HT-29 (cell line): Measurements from ENCODE around the gene DHX15. TPM values are rescaled to one million over a fixed set of nuclear protein-coding genes. Genes with fewer than 3 reads are reported as not detected.
A peak's percentile ranks its signal among the peaks of the same experiment; 100 is the strongest.

Source experiments
- DNase-seq: peaks from one replicate; pipeline ENCODE4 v3.0.0-alpha.2; 2015; ENCODE audit warnings: low spot score
- total RNA-seq: library from RNA; depleted of rRNA; stranded (reverse); fragments of >200 nt; shearing (Covaris generic); gene quantifications from 2 replicates; pipeline ENCODE4 v1.2.3, GENCODE V29; 2014; rRNA removed

The DHX15 gene
- total RNA-seq = 148 and 167 TPM in 2 replicates

DNA sequence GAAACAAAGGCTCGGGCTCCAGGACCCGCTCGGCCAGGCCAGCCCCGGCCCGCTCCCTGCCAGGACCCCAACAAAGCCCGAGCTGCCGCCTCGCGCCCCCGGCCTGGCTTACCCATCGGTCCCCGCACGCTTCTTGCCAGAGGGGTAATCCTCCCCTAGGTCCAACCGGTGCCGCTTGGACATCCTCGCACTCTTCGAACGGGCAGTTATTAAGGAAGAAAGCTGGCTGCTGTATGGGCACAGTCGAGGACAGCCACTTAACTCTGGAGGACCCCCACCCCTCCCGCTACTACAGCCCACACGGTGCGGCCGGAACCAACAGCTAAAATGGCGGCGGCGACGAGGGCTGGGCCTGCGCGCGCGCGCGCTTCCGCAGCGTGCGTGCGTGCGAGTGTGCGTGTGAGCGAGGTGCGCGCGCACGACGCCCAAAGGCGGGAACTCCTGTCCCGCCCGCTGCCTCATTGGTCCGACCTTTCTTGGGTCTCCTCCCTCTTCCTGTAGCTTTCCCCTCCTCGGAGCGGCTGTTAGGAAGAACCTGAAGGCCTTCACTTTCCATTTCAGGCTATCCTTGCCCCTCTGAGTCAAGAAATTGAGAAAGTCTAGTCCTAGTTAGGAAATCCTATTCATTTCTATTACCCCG is at the start of gene DHX15:
Gene DHX15, minus strand, starts transcription at position 344 of the 640 bp plus-strand sequence. Its CDS starts 161 bp downstream, at position 183.
- DNase-seq = peak; percentile 96

DNA sequence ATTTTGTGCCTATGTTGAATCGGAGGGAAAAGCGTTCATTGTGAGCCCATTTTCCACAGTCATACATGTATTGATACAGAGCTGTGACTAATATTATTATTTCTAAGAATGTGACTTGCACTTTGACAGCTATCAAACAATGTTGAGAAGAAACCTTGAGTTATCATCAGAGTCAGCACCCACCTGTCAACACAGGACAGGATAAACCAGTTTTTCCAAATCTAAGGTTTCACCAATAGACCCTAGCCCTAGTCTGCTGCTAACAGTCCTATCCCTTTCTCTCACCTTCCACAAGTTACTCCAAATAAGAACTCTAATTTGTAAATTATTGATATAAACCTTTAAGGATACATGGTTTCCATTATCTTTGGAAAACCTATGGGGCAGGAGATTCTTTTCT is 47.7 kb upstream of the DHX15 start:
- DNase-seq = no peak

DNA sequence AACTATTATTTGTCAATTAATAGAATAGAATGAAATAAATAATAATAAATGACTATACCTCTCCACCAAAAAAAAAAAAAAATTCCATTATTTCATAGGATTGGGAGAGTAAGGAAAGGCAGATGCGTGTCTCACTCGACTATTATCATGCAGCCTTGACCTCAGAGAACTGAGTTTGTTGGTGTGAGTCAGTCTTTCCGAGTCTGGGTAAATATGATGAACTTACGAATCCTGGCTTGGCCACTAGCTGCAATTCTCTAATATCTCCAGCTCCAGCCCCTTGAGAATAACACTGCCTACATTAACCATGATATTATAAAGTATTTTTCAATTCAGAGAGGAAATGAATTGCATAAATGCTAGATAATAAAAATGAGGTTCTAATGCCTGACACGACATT is 46.6 kb upstream of the DHX15 start:
- DNase-seq = no peak

DNA sequence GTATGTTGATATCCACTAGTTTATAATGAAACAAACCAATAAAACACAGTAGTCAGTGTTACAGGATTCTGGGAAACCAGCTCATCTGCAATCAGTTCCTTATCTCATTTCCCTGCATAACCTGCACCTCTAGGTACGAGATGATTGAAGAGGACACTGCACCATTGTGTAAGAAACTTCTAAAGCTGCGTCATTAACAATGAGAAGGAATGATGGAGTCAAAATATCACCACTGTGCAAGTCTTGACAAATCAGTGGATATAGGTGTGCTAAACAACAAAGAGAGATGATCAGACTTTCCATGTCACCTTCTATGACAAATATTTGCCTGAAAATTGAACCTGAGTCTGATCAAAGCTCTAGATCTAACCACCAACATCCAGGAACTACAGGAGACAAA is 40.7 kb upstream of the DHX15 start:
- DNase-seq = no peak

DNA sequence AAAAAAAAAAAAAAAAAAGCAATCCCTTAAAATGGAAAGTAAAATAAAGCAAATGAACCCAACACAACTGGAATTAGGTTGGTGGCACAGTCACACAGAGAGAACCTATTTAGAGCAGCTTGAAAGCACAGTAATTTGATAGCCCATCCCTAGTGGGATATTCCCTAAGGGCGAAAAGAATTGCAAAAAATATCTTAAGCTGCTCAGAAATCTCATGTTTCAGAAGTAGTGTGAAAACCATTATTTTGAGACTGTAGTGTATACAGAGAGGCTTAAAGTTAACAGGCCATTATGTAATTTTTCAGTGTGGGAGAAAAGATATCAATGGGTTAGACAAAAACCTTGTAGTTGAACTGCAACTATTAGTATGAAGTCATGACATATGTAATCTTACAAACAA is 40.0 kb upstream of the DHX15 start:
- no peak for DNase-seq

DNA sequence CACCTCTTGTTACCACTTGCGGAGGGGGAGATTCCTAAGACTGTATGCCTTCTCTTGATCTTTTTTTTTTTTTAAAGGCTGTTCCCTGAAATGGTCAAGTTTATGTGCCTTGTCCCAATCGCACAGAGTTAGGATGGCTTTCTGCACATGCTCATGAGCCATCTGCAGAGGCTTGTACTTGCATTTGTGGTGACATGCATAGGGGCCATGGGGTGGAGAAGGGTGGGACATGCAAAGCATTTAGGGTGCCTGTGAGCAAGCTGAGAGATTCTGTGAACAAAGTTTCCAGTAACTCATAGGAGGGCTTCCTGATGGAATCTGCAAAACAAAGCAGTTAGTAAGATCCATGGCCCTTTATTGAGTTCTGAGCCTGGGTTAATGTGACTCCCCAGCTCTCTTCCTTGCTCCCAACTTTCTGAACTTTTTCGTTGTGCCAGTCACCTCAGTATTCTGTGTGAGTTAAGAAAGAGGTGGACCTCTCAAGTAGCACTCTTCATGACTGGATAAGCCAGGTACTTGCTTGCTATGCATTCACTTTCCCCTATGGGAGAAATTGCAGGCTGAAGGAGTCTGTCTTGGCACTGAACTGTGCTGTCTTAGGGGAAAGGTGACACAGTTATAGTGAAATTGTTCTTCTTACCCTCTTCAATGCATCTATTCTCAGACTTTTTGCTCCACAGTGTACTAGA is 37.9 kb upstream of the DHX15 start:
- DNase-seq = no peak

DNA sequence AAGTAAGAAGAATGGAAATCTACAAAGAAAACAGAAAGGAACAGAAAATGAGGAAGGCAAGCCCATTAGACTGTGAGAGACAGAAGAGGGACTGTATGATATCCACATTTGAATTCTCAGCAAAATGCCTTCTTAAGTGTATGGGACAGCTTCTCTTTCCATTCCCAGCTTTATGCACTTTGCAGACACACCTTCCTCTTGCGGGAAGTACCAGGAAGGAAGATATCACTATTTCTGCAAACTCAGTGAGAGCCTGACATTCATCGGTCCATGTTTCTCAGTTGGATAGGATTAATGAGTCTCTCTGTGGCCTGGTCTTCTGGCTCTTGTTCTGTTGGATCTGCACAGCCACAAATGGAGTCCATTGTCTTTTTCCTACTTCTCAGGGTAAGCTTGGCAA is 31.6 kb upstream of the DHX15 start:
- DNase-seq = no peak

DNA sequence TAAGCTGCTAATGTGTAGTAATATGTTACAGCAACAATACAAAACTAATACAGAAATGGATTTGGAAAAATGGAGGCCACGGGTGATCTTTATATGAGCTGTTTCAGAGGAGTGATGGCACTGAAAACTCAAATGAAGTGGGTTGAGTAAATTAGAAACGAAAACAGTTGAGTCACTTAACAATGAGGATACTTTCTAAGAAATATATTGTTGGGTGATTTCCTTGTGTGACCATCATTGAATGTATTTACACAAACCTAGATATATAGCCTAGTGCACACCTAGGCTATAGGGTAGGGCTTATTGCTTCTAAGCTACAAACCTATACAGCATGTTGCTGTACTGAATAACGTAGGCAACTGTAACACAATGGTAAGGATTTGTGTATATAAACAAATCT is 30.5 kb upstream of the DHX15 start:
- no peak for DNase-seq

DNA sequence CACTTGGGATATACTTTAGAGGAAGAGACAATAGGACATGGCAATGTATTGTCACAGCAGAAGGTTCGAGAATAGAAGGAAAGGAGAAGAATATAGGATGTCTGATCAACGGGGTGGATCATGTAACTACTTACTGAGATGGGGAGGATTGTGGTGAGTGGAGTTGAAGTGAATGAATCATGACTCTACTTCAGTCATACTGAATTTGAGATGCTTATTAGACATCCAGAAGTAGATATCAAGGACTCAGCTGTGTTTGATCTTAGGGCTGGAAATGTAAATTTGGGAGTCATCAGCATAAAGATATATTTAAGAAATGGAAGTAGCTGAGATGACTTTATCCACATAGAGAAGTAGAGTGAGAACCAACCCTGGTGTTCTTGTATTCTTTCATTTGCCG is 29.1 kb upstream of the DHX15 start:
- no peak for DNase-seq

DNA sequence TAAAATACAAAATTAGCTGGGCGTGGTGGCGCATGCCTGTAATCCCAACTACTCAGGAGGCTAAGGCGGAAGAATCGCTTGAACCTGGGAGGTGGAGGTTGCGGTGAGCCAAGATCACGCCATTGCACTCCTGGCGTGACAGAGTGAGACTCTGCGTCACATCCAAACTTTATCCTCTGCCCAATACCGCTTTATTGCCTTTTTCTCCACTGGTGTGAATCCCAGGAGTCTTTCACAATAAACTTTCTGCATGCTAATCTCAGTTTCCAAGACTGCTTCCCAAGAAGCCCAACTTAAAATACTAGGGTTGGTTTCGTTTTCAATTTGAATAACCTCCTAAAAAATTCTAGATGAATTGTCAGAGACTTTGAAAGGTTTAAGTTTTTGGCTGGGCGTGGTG is 27.2 kb upstream of the DHX15 start:
- no peak for DNase-seq

DNA sequence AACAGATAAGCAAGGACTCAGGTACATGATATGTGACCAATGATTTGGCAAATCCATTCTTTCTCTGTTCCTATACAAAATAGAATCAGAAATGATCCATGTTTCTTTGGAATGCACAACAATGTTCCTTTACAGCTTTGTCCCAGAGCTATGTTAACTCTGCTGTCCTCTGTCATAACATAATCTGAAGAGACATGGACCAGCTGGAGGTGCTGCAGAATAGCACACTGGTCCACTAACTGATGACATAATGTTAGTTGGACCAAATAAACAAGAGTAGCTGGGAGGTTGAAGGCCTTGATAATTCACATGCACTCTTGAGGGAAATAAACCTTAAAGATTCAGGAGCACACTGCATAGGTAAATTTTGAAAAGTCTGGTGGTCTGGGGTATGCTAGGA is 23.0 kb upstream of the DHX15 start:
- DNase-seq = no peak

DNA sequence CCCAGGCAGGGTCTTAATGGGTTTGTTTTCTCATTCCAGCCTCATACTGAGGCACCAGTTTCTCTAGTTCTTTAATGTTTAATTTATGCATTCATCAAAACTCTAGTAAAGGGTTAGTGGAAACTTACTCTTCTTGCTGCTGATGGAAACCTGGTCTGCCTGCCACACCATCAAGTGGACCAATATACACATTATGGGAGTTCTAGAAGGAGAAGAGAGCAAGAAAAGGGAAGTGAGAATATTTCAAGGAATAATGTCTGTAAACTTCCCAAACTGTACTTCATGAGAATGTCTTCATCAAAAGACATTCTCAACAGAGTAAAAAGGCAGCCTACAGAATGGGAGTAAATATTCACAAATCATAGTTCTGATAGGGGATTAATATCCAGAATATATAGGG is 20.9 kb upstream of the DHX15 start:
- no peak for DNase-seq

DNA sequence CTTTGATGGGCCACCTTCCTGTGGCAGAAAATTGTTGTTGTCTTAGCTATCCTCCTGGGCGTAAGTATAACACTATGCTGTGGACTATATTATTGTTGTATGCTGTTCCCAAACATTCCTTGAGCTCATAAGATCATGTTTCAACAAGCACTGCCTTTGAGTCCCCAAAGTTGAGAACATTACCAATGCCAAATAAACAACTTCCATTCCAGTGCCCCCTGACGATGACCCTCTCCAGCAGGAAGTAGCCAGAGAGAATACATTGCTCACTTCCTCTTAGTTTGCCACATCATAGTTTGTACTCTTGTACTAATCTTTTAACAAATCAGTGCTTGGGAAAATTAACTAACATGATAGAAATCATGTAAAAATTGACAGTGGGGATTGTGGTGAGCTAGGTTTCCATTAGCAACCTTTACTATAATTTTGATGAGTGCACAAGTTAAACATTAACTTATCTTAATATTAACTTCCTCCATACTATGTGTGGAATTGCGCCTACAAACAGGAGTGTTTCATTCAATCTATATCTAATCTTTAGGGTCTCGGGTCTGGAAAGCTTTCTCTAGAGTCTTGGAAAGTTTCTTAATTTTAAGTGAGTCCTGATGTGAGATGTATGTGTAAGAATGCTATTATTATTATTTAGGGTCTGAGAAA is 20.3 kb upstream of the DHX15 start:
- peak; percentile 68 for DNase-seq

DNA sequence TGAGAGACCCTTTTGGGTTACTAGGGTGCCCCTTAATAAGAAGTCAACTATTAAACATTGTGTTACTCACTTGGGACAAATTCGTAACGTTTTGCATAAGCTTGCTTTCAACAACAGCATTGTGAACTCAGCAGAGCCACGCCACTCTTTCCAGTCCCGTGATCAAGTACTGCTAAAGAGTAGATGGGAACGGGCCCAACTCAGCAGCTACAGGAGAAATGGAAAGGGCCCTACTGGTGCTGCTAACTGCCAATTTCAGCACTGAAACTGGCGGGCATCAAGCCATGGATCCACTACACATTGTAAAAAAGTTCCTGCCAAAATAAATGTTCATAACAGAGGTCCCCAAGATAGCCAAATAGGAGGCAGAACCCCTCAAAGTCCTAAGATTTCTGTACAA is 19.0 kb upstream of the DHX15 start:
- no peak for DNase-seq

DNA sequence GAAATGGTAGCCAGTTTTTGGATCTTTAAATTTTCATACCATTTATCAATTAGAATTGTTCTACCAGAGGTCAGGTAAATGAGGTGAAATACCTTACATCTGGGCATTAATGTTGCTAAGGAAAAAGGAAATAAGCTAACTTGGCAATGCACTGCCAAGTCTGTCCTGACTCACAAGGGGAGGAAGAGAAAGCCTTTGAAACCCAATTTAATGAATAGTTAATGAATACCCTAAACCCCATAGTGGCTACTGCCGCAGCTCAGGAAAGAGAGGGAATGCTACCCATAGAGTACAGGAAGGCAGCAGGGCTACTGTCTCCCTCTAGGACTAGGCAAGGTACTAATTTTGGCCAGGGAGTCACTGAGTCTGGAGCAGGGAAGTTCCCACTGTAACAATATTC is 16.8 kb upstream of the DHX15 start:
- peak; percentile 55 for DNase-seq

DNA sequence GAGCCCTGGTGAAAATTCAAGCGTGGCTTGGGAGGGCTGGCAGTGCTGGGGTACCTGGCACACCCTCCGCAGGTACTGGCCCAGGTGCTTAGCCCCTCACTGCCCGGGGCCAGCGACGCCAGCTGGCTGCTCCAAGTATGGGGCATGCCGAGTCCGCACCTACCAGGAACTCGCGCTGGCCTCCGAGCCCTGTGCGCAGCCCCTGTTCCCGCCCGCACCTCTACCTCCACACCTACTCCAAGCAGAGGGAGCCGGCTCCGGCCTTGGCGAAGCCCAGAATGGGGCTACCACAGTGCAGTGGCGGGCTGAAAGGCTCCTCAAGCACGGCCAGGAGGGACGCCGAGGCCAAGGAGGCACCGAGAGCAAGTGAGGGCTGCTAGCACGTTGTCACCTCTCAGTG is 14.9 kb upstream of the DHX15 start:
- no peak for DNase-seq

DNA sequence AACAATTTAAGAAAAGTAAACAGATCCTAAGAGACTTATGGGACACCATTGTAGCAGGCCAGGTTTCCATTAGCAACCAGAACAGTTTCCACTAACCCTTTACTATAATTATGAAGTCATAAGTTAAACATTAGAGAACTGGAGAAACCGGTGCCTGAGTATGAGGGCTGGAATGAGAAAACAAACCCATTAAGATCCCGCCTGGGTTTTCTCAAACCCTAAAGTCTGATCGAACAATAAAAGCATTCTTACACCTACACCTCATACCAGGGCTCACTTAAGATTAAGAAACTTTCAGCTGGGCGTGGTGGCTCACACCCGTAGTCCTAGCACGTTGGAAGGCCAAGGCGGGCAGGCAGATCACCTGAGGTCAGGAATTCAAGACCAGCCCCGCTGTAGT is 13.7 kb upstream of the DHX15 start:
- DNase-seq = peak; percentile 99

DNA sequence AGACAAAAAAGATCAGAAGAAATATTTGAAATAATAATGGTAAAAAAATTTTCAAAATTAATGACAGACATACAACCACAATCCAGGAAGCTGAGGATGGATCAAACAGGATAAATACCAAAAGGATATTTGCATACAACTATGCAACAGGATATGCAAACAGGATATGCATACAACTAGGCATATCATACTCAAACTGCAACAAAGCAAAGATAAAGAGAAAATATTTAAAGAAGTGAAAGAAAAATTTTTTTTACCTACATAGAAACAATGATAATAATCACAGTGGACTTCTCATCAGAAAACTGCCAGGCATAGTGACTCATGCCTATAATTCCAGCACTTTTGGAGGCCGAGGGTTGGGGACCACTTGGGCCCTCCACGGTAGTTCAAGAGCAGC is 11.3 kb upstream of the DHX15 start:
- DNase-seq = no peak

DNA sequence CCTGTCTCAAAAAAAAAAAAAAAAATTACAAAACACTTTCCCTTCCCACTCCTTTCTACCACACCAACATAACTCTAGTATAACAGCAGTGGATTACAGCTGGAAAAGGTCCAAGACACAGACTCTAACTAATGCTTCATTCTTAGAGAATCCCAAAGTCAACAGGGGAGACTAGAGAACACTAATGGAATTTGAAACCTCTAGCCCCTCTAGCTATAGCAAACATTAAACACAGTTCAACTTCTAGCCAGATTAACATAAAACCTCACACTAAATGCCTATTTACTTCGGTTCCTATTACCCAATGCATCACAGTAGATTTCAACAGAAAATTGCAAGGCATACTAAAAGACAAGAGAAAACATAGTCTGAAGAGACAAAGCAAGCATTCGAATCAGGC is 10.5 kb upstream of the DHX15 start:
- peak; percentile 43 for DNase-seq

DNA sequence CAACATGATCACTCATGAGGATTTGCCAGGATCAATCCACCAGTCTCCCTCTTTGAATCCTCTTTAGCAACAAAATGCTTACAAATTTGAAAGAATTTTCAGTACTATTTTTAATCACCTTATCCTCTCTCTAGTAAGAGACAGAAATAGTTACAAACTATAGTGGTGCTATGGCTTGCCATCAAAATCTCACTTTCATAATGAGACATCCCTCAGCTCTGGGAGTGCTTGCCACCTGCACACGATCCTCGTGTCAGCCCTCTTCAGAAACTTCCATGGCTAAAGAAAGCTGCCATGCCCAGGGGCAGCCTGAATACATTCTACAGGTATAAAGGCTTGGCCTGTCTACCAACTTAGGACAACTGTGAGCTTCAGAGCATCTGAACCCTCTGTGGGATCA is 5.1 kb upstream of the DHX15 start:
- no peak for DNase-seq

DNA sequence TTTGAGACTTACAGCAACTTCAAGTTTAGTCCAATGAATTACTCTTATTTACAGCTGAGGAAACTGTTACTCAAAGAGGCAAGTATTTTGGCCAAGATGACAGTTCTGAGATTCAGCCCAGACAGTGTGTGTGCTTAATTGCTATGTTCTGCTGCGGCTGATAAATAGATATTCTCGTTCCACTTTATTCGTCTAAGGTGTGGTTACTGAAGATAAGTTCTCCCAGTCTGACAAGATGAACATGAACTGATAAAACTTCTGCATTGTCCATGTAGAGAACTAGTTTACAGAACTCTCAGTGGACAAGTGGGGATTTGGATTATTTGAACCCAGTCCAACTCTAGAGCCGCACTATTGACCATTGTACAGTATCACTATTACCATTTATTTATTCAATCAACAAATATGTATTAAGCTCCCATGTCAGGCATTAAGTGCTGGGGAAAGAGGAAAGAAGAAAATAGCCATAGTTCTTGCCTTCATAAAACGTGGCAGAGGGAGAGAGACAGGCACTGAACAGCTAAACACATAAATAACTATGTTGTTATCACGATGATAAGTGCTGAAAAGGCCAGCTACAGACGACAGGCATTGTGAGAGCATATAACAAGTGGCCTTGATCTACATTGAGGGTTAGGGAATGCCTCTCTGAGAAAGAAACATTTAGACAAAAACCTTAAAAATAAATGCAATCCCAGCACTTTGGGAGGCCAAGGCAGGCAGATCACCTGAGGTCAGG is 4.0 kb upstream of the DHX15 start:
- no peak for DNase-seq

DNA sequence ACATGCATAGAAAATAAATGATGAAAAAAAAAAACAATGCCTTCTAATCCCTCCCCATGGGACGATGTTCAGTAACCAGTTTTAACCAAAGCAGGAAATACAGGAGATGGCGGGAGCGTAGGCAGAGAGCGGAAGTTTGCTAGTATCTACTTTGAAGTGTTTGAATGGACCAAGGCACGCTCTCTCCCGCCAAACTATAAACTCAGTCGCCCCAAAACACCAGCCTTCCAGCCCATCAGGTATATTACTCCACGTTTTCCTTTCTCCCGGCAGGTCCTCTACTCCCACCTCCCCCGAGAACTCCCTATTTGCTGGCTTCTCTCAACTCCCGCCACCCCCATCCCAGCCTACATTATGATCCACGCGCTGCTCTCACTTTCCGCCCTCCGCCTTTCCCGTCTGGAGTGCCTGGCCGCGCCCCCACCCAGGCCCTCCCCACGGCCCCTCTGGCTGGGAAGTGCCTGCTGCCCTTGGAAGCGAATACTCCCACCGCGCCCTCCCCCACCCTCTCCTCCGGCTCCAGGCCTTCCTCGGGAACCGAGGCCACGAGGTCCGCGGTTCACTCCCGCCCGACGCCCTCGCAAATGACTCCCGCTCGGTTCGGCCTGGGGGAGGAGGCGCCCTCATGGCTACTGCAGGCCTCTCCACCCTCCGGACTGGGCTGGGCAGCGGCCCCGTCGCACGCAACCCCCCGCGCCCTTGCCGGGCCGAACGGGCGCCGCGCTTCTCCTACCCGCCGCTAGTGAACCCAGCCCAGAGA is 723 bp downstream of the DHX15 start:
- DNase-seq = peak; percentile 83
